Choroid plexus epithelial cell (primary cell): Measurements from ENCODE around the gene C1orf146.

ENCODE experiments used
- DNase-seq: peaks from one replicate; pipeline ENCODE4 v3.0.0-alpha.2; 2010; ENCODE audit warnings: low read depth
- H3K4me3 ChIP-seq: 2 replicates; pipeline ENCODE4 v1.5.1; 2011; ENCODE audit warnings: low read depth, mild to moderate bottlenecking, control low read depth, low read length, moderate library complexity
- CTCF ChIP-seq: conservative IDR thresholded peaks from 2 replicates; pipeline ENCODE4 v1.5.1; 2011; ENCODE audit warnings: low read depth, mild to moderate bottlenecking, control low read depth, inconsistent platforms, low read length, moderate library complexity

The C1orf146 gene

GRCh38 chr1:92217721-92218120, at the start of gene C1orf146:
Gene C1orf146, plus strand, starts transcription at chr1:92217915. Its CDS starts 13,506 bp downstream, at chr1:92231421.
- no peak for DNase-seq
- no peak within 1 kb of the TSS for H3K4me3 ChIP-seq
- no peak for TF ChIP-seq CTCF

GRCh38 chr1:92168657-92169056, 49.1 kb upstream of the C1orf146 start:
- no peak for DNase-seq
- H3K4me3 ChIP-seq: no peak overlapping the region
- no peak for TF ChIP-seq CTCF

GRCh38 chr1:92169214-92170005, 48.3 kb upstream of the C1orf146 start:
- no peak for TF ChIP-seq CTCF
- no peak overlapping the region for H3K4me3 ChIP-seq
- DNase-seq: no peak

GRCh38 chr1:92184632-92185031, 33.1 kb upstream of the C1orf146 start:
- no peak overlapping the region for H3K4me3 ChIP-seq
- no peak for TF ChIP-seq CTCF
- peak; percentile 87 for DNase-seq

- DNase-seq: peak; percentile 87
- no peak for TF ChIP-seq CTCF
- H3K4me3 ChIP-seq: no peak overlapping the region
These were observed 31.6 kb upstream of the C1orf146 start for GRCh38 chr1:92186081-92186480.

- no peak for TF ChIP-seq CTCF
- no peak overlapping the region for H3K4me3 ChIP-seq
- DNase-seq: no peak
These were observed 29.1 kb upstream of the C1orf146 start for GRCh38 chr1:92188436-92189255.
